Transverse colon (tissue), 3 donors: Measurements from ENCODE around the gene PLA2G10.

Source experiments
- POLR2A ChIP-seq: fragments of 450-650 bp; IDR thresholded peaks from one replicate; pipeline ENCODE4 v1.6.1; 2016; ENCODE audit warnings: antibody characterized with exemption, mild to moderate bottlenecking, moderate library complexity
- TF ChIP-seq, protein P1 (sequence below), 5 experiments: fragments of 200-600 bp in 3 of 5; fragments of 450-650 bp in 2 of 5; sonication (generic) in 3 of 5; IDR thresholded peaks; 1 replicate in 2 of 5; 2 replicates in 3 of 5; pipeline ENCODE4 v1.5.1; 2016 to 2017; ENCODE audit warnings: antibody characterized with exemption in 5 of 5, inconsistent platforms in 3 of 5, mild to moderate bottlenecking in 2 of 5, moderate library complexity in 1 of 5

DNA sequence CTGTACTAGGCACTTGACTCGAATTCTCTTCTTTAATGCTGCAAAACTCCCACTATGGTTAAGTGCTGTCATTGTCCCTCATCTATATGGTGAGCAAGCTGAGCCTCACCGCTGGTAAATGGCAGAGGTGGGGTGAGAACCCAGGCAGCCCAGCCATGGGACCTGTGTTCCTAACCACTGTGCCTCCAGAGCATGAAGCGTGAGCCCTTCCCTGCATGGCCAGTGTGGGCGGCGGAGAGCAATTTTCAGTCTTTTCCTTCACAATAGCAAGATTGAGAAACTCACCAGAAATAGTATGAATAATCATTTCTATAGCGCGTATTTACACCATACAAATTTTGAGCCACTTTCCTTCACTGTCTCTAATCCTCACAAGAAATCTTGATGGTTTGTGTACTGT is 52.2 kb downstream of the PLA2G10 start:
- no peak for TF ChIP-seq POLR2A
- TF ChIP-seq, protein P1, sequence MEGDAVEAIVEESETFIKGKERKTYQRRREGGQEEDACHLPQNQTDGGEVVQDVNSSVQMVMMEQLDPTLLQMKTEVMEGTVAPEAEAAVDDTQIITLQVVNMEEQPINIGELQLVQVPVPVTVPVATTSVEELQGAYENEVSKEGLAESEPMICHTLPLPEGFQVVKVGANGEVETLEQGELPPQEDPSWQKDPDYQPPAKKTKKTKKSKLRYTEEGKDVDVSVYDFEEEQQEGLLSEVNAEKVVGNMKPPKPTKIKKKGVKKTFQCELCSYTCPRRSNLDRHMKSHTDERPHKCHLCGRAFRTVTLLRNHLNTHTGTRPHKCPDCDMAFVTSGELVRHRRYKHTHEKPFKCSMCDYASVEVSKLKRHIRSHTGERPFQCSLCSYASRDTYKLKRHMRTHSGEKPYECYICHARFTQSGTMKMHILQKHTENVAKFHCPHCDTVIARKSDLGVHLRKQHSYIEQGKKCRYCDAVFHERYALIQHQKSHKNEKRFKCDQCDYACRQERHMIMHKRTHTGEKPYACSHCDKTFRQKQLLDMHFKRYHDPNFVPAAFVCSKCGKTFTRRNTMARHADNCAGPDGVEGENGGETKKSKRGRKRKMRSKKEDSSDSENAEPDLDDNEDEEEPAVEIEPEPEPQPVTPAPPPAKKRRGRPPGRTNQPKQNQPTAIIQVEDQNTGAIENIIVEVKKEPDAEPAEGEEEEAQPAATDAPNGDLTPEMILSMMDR (IDR thresholded peaks at IDR 0.05), result no peak
